Lung (tissue), 12 donors: ENCODE data around the gene AMDHD2. TPM values are rescaled to one million over a fixed set of nuclear protein-coding genes. Genes with fewer than 3 reads are reported as not detected.

Source experiments
- ATAC-seq: fragments of 200-7000 bp; cut with Tn5 transposase; one replicate; pipeline ENCODE4 v1.9.1; 2020; ENCODE audit warnings: moderate number of reproducible peaks; ENCODE audit not compliant: insufficient read depth, low FRiP score
- DNase-seq, 3 donors: peaks; one replicate each; pipeline ENCODE4 v3.0.0-alpha.2; 2013 to 2017
- H3K27ac ChIP-seq, 2 donors: one replicate each; pipeline ENCODE4 v1.5.1; 2013; ENCODE audit warnings: mild to moderate bottlenecking in 2 of 2, moderate library complexity in 2 of 2, control low read depth in 1 of 2, inconsistent platforms in 1 of 2, low read depth in 1 of 2, low read length in 1 of 2
- H3K27me3 ChIP-seq, 3 donors: one replicate each; pipeline ENCODE4 v1.5.1; 2013; ENCODE audit warnings: low read length in 2 of 3; ENCODE audit not compliant: control insufficient read depth in 3 of 3, insufficient read depth in 3 of 3
- H3K36me3 ChIP-seq, 4 donors: one replicate each; pipeline ENCODE4 v1.5.1; 2013; ENCODE audit warnings: low read length in 4 of 4, mild to moderate bottlenecking in 1 of 4, moderate library complexity in 1 of 4; ENCODE audit not compliant: control insufficient read depth in 4 of 4, insufficient read depth in 4 of 4
- H3K4me1 ChIP-seq, 5 donors: one replicate each; pipeline ENCODE4 v1.5.1; 2013; ENCODE audit warnings: low read length in 5 of 5, mild to moderate bottlenecking in 2 of 5, moderate library complexity in 1 of 5; ENCODE audit not compliant: control insufficient read depth in 5 of 5, insufficient read depth in 5 of 5
- H3K4me3 ChIP-seq: one replicate; pipeline ENCODE4 v1.5.1; 2013; ENCODE audit warnings: mild to moderate bottlenecking, control low read depth, moderate library complexity
- H3K9ac ChIP-seq, 2 donors: one replicate each; pipeline ENCODE4 v1.5.1; 2013; ENCODE audit warnings: low read length in 2 of 2, control low read depth in 1 of 2; ENCODE audit not compliant: insufficient read depth in 1 of 2
- H3K9me3 ChIP-seq, 4 donors: one replicate each; pipeline ENCODE4 v1.5.1; 2013; ENCODE audit warnings: low read length in 3 of 4, mild to moderate bottlenecking in 1 of 4, moderate library complexity in 1 of 4; ENCODE audit not compliant: control insufficient read depth in 4 of 4, insufficient read depth in 3 of 4
- WGBS, 2 donors: extraction: QIAGEN DNeasy Blood & Tissue Kit; methylation state at CpG; one replicate each; pipeline ENCODE4 v1.1.7; 2013; 5-methylcytosine and 5-hydroxymethylcytosine counted together
- polyA plus RNA-seq, 2 donors: library from polyadenylated mRNA; stranded (reverse); fragments of 200-250 nt; gene quantifications; one replicate each; pipeline ENCODE4 v1.2.1, GENCODE V29; 2013
- total RNA-seq, 2 donors: library from RNA; depleted of rRNA in 1 of 2; stranded (reverse); fragments of >200 nt in 1 of 2; gene quantifications; one replicate each; pipeline ENCODE4 v1.2.1, GENCODE V29; 2014 to 2021
- TF ChIP-seq, protein P1 (sequence below): IDR thresholded peaks from 2 replicates; pipeline ENCODE4 v1.5.1; 2012; ENCODE audit warnings: mild to moderate bottlenecking; ENCODE audit errors: control extremely low read depth, extremely low read depth
- donor health status: control.
- donor health status: control.
- donor health status: Bipolar disorder and iron deficiency.
- donor health status: healthy.
- donor health status: DM: yes; HTN: yes; CAD: no.

AMDHD2 gene
- total and polyA plus RNA-seq, 4 donors = 27.2 to 60.4 (median 51.9) TPM

GRCh38 chr16:2483939-2484897 is 36.0 kb upstream of the AMDHD2 start:
- DNase-seq (no peak), ATAC-seq (no peak)
- 84 to 92% methylated on average over 16 of the region's 16 CpGs for WGBS, 2 donors
- Histone ChIP-seq H3K4me3 (no peak overlapping the region), H3K4me1 (peaks cover 0 to 57% (median 9%) of the 10 kb centered on the region in 5 donors), H3K9ac (no peak overlapping the region), H3K9me3 (no peaks in the 10 kb centered on the region), H3K27ac (no peak overlapping the region), H3K36me3 (no peaks in the 10 kb centered on the region), H3K27me3 (no peaks in the 10 kb centered on the region)
- TF ChIP-seq, protein P1, sequence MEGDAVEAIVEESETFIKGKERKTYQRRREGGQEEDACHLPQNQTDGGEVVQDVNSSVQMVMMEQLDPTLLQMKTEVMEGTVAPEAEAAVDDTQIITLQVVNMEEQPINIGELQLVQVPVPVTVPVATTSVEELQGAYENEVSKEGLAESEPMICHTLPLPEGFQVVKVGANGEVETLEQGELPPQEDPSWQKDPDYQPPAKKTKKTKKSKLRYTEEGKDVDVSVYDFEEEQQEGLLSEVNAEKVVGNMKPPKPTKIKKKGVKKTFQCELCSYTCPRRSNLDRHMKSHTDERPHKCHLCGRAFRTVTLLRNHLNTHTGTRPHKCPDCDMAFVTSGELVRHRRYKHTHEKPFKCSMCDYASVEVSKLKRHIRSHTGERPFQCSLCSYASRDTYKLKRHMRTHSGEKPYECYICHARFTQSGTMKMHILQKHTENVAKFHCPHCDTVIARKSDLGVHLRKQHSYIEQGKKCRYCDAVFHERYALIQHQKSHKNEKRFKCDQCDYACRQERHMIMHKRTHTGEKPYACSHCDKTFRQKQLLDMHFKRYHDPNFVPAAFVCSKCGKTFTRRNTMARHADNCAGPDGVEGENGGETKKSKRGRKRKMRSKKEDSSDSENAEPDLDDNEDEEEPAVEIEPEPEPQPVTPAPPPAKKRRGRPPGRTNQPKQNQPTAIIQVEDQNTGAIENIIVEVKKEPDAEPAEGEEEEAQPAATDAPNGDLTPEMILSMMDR = no peak

GRCh38 chr16:2484898-2485508 is 35.2 kb upstream of the AMDHD2 start:
- ATAC-seq = no peak
- Histone ChIP-seq H3K4me1 (peaks cover 0 to 57% (median 9%) of the 10 kb centered on the region in 5 donors), H3K9me3 (no peaks in the 10 kb centered on the region), H3K27ac (no peak overlapping the region), H3K36me3 (no peaks in the 10 kb centered on the region), H3K9ac (no peak overlapping the region), H3K27me3 (no peaks in the 10 kb centered on the region), H3K4me3 (no peak overlapping the region)
- 84 to 93% methylated on average over 13 of the region's 13 CpGs for WGBS, 2 donors
- TF ChIP-seq, protein P1 = no peak
- DNase-seq = no peak

DNA sequence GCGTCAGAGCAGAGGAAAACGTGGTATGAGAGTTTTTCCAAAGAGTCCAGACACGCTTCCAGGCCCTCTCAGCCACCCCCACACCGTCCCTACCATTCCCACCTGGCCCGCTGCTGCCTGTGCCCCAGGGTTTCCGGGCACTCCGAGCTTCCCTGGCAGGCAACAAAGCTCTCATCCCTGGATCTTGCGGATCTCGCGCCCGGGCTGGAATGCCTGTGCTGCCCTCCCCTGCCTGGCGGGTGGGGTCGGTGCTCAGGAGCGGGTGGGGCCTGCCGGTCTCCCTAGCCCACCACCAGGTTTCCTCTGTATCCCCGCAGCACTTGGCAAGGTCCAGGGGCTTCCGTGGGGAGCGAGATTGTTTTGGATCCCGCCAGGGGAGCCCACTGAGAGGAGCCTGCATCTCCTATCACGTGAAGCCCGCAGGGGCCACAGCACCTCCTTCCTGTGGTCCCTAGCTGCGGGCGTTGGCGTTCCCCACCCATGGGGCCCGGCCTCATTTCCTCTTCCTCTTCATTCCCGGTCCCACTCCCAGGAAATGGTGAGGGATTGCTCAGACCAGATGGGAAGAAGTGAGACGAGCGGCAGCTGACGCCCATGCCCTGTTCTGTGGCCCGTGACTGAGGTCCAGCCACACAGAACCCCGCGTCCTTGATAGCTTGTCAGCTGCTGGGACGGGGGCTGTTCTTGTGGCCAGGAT is 34.2 kb upstream of the AMDHD2 start:
- Histone ChIP-seq H3K9me3 (no peaks in the 10 kb centered on the region), H3K4me1 (peaks cover 0 to 57% (median 9%) of the 10 kb centered on the region in 5 donors), H3K27me3 (no peaks in the 10 kb centered on the region), H3K27ac (peak overlapping the region in 1 of 2 donors; percentile 18), H3K36me3 (peaks cover 0 to 4% (median 0%) of the 10 kb centered on the region in 4 donors), H3K4me3 (no peak overlapping the region), H3K9ac (no peak overlapping the region)
- 62 to 67% methylated on average over 33 of the region's 33 CpGs for WGBS, 2 donors
- TF ChIP-seq, protein P1 = no peak
- DNase-seq = no peak
- no peak for ATAC-seq
